GM12873 (cell line): ENCODE results near the gene BACH1.

Experiments
- TF ChIP-seq, protein P1 (sequence below): IDR thresholded peaks from 2 replicates; pipeline ENCODE4 v1.5.1; 2012; ENCODE audit warnings: low read depth, mild to moderate bottlenecking, moderate library complexity, low read length, control low read depth; ENCODE audit not compliant: insufficient read depth; ENCODE audit errors: missing control alignments

BACH1 gene

DNA sequence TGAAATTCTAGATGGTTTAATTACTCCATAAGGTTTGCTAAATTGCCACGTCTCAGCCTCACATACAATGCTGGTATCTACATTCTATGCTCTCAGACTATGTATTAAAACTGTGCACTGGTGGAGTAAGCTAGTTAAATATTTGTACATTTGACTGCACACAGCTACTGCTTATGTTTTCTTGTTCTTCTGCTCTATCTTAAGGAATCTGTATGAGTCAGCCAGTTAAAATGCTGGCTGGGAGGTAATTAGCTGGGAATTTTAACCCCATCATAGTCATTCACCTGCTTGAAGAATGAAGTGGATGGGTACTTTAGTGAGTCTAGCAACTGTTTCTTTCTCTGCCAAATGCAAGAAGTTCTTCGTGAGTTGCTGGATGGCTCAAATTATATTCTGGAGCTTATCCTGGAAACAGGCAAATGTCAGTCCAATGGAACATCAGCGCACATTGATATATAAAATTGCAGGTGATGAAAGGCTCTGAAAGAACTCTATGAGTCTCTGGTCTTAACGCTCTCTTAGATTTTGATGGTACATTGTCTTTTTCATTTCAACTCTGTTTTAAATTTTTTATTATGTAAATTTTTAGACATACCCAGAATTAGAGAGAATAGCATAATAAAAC lies 83.4 kb downstream of the BACH1 start:
- TF ChIP-seq, protein P1, sequence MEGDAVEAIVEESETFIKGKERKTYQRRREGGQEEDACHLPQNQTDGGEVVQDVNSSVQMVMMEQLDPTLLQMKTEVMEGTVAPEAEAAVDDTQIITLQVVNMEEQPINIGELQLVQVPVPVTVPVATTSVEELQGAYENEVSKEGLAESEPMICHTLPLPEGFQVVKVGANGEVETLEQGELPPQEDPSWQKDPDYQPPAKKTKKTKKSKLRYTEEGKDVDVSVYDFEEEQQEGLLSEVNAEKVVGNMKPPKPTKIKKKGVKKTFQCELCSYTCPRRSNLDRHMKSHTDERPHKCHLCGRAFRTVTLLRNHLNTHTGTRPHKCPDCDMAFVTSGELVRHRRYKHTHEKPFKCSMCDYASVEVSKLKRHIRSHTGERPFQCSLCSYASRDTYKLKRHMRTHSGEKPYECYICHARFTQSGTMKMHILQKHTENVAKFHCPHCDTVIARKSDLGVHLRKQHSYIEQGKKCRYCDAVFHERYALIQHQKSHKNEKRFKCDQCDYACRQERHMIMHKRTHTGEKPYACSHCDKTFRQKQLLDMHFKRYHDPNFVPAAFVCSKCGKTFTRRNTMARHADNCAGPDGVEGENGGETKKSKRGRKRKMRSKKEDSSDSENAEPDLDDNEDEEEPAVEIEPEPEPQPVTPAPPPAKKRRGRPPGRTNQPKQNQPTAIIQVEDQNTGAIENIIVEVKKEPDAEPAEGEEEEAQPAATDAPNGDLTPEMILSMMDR = no peak

DNA sequence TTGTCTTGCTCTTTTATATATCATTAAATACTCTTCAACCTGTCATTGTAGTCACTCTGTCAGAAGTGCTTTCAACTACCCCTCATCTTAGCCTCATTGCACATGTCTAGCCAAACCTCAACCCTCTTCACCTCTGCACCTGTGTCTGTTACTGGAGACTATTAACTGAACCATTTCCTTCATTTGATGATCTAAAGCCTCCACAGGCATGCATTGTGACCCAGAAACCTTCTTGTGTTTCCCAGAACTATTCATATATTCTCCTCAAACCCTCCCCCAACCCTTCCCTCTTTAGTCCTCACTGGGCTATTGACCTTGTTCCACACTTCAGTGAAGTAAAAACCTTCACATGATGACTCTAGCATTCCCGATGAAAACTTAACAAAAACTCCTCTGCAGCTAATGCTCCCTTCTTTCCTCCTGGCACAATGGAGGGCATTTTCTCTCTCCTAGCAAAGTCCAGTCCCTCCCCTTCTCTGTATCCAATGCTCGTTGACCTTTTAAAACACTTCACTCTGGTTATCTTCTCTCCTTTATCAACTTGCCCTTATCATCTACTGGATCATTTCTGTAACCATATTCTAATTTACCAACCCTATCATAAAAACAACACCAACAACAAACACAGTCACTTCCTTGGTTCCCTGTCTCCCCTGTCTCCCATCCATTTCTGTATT lies 86.1 kb downstream of the BACH1 start:
- TF ChIP-seq, protein P1 = no peak

DNA sequence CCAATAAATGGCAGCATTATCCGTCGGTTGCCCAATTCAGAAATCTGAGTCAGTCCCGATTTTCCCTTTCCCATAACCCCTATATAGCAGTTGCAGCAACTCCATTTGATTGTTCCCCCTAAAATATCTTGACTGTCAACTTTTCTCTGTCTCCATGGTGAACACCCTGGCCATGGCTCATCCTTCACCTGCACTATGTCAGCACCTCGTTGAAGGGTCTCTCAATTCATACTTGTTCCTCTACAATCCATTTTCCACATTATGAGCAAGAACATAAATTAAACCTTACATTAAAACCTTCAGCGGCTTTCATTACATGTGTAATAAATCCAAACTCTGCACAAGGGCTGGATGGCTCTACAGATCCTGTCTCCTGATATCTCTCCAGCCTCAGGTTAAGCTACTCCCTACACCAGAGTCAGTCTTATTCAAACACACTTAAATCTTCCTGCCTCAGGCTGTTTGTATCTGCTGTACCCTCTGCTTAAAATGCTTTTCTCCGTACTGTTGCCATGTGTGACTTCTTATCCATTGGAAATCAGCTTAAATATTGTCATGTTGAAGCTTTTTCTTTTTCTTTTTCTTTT lies 87.3 kb downstream of the BACH1 start:
- TF ChIP-seq, protein P1 = no peak

DNA sequence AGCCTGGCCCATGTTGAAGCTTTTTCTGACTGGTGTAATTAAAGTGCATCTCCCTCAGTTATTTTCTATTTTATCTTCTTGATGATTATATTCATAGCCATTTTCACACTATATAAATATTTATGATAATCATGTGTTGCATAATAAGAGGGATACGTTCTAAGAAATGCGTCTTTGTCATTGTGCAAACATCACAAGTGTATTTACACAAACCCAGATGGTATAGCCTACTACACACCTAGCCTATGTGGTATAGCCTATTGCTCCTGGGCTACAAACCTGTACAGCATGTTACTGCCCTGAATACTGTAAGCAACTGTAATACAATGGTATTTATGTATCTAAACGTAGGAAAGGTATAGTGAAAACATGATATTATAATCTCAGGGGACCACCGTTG lies 88.1 kb downstream of the BACH1 start:
- TF ChIP-seq, protein P1 = no peak

DNA sequence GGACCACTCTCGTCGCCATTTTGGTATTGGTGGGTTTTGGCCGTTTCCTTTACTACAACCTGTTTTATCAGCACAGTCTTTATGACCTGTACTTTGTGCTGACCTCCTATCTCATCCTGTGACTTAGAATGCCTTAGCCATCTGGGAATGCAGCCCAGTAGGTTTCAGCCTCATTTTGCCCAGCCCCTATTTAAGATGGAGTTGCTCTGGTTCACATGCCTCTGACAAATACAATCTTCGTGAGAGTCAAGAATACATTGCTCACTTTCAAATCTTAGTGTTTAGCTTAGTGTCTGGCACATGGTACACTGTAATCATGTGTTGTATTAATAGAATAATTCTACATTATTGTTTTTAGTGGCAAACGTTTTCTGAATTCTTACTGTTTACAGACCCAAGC lies 88.9 kb downstream of the BACH1 start:
- TF ChIP-seq, protein P1 = no peak

DNA sequence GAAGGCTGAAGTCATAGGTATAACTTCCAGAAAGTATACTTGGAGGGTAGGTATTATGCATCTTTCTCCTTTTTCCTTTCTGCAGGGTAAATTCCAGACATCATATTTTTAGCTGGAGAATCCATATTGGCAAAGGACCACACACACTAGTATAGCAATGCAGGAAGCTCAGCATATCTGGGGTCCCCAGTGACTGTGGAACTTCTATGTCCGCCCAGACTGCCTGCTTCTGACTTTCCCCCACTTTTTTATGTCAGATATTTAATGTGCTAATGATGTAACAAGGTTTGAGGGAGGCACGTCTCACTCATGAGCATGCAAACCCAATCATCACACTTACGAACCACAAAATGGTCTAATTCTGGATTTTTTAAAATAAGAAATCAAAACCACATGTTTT lies 90.4 kb downstream of the BACH1 start:
- TF ChIP-seq, protein P1 = no peak

DNA sequence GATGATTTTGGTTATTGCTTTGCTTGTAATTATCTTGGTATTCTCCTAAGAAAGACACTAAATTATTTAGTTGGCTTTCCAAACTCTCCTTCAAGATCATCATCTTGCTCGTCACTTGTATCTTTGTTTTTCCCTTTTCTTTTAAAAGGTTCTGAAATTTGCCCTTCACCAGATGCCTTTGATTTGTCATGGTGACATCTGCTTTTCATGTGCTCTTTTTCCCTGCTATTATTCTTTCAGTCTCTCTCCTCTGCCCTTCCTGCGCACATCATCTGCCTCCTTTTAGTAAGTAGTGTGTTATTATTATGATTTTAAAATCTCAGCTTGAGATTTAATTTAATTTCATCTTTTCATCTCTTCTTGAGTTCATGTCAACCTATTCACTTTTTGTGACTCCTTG lies 92.1 kb downstream of the BACH1 start:
- TF ChIP-seq, protein P1 = no peak
